Endothelial cell of umbilical vein (primary cell): Measurements from ENCODE around the gene ADORA2B. TPM values are rescaled to one million over a fixed set of nuclear protein-coding genes. Genes with fewer than 3 reads are reported as not detected.

Experiments
- BruUV-seq: library from RNA; stranded (reverse); fragments of 400-500 nt; replicated peaks from 2 replicates; lab custom pipeline; 2021; lab: Mats Ljungman, UMichigan
- CTCF ChIA-PET: fragments of 300-600, 350-600 bp; sonication (Branson Sonifier 250); formaldehyde crosslinking; loops from one replicate; lab custom pipeline; 2021; ENCODE audit warnings: antibody characterized with exemption, inconsistent platforms; lab: Charles Lee
- POLR2A ChIA-PET: fragments of 300-600, 350-600 bp; sonication (Branson Sonifier 250); formaldehyde crosslinking; loops from one replicate; lab custom pipeline; 2021; ENCODE audit warnings: antibody characterized with exemption, inconsistent platforms; lab: Charles Lee
- DNase-seq: peaks from one replicate; pipeline ENCODE4 v3.0.0-alpha.2; 2011; ENCODE audit warnings: low read depth, low spot score
- FAIRE-seq: peaks from 2 replicates; lab custom pipeline; 2011; peaks lifted over from hg19 to GRCh38; lab: Jason Lieb, UNC
- H2AFZ ChIP-seq: 2 replicates; pipeline ENCODE4 v1.6.0; 2012; ENCODE audit warnings: low read depth, low read length, control low read depth, inconsistent platforms
- H3K27ac ChIP-seq: 2 replicates; pipeline ENCODE4 v1.5.1; 2011; ENCODE audit warnings: low read depth, mild to moderate bottlenecking, control low read depth, low read length, moderate library complexity; ENCODE audit not compliant: insufficient read depth
- H3K27me3 ChIP-seq, 2 experiments: 2 replicates each; pipeline versions ENCODE4 v1.6.0 to v1.6.1; 2011; ENCODE audit warnings: low read length in 2 of 2, mixed read lengths in 1 of 2; ENCODE audit not compliant: control insufficient read depth in 2 of 2, insufficient read depth in 2 of 2
- H3K36me3 ChIP-seq, 2 experiments: 2 replicates in 1 of 2; 3 replicates in 1 of 2; pipeline ENCODE4 v1.5.1; 2011; ENCODE audit warnings: low read length in 2 of 2, mild to moderate bottlenecking in 1 of 2, moderate library complexity in 1 of 2; ENCODE audit not compliant: control insufficient read depth in 2 of 2, insufficient read depth in 2 of 2; ENCODE audit errors: extremely low read depth in 1 of 2
- H3K4me1 ChIP-seq: 3 replicates; pipeline ENCODE4 v1.5.1; 2011; ENCODE audit warnings: mild to moderate bottlenecking, low read length; ENCODE audit not compliant: control insufficient read depth, insufficient read depth; ENCODE audit errors: extremely low read depth
- H3K4me2 ChIP-seq: 2 replicates; pipeline ENCODE4 v1.6.1; 2011; ENCODE audit warnings: low read length, control low read depth, mixed read lengths; ENCODE audit not compliant: insufficient read depth
- H3K4me3 ChIP-seq, 3 experiments: fragments of 200-600 bp in 1 of 3; sonication (generic), shearing (Covaris generic) in 1 of 3; replicated peaks in 1 of 3; 2 replicates each; pipeline ENCODE4 v1.5.1; 2011 to 2016; ENCODE audit warnings: control low read depth in 3 of 3, low read length in 3 of 3, mild to moderate bottlenecking in 2 of 3, inconsistent platforms in 1 of 3, low read depth in 1 of 3, moderate library complexity in 1 of 3; ENCODE audit not compliant: insufficient read depth in 1 of 3
- H3K79me2 ChIP-seq: 2 replicates; pipeline ENCODE4 v1.6.0; 2012; ENCODE audit warnings: low read length, inconsistent platforms; ENCODE audit not compliant: control insufficient read depth, insufficient read depth
- H3K9ac ChIP-seq: replicated peaks from 2 replicates; pipeline ENCODE3; 2011; ENCODE audit warnings: low read length, control low read depth; ENCODE audit not compliant: insufficient read depth; ENCODE audit errors: extremely low read depth
- H3K9me1 ChIP-seq: replicated peaks from 3 replicates; pipeline ENCODE4 v1.6.0; 2011; ENCODE audit warnings: mild to moderate bottlenecking, low read length; ENCODE audit not compliant: control insufficient read depth, insufficient read depth; ENCODE audit errors: extremely low read depth
- H3K9me3 ChIP-seq: replicated peaks from 2 replicates; pipeline ENCODE4 v1.5.1; 2012; ENCODE audit warnings: low read length, inconsistent platforms; ENCODE audit not compliant: control insufficient read depth, insufficient read depth
- H4K20me1 ChIP-seq: replicated peaks from 2 replicates; pipeline ENCODE3; 2011; ENCODE audit warnings: mild to moderate bottlenecking, low read length; ENCODE audit not compliant: control insufficient read depth, insufficient read depth; ENCODE audit errors: extremely low read depth
- EZH2 ChIP-seq: IDR thresholded peaks from 2 replicates; pipeline ENCODE4 v1.6.1; 2012; ENCODE audit warnings: borderline replicate concordance, low read depth, mild to moderate bottlenecking, moderate library complexity, low read length, inconsistent platforms; ENCODE audit not compliant: severe bottlenecking
- FOS ChIP-seq: IDR thresholded peaks from 2 replicates; pipeline ENCODE4 v1.6.1; 2011; ENCODE audit warnings: mild to moderate bottlenecking, low read length, moderate library complexity, borderline replicate concordance; ENCODE audit not compliant: insufficient read depth
- GATA2 ChIP-seq: IDR thresholded peaks from 2 replicates; pipeline ENCODE4 v1.7.0; 2011; ENCODE audit warnings: low read depth, mild to moderate bottlenecking, moderate library complexity, mixed read lengths, low read length; ENCODE audit not compliant: insufficient read length, insufficient read depth
- JUN ChIP-seq: IDR thresholded peaks from 2 replicates; pipeline ENCODE4 v1.6.1; 2011; ENCODE audit warnings: borderline replicate concordance, low read depth; ENCODE audit not compliant: insufficient read length, insufficient read depth
- MYC ChIP-seq: IDR thresholded peaks from one replicate; pipeline ENCODE4 v1.6.1; 2011; ENCODE audit warnings: mild to moderate bottlenecking, low read depth, low read length
- POLR2A ChIP-seq: IDR thresholded peaks from 2 replicates; pipeline ENCODE4 v1.6.1; 2012; ENCODE audit warnings: low read depth, mild to moderate bottlenecking, control low read depth, low read length
- POLR2AphosphoS5 ChIP-seq: IDR thresholded peaks from 2 replicates; pipeline ENCODE4 v1.6.1; 2012; ENCODE audit warnings: low read depth, mild to moderate bottlenecking, control low read depth, low read length, moderate library complexity; ENCODE audit not compliant: insufficient read depth
- dilution Hi-C: fragments of 300-500 bp; cut with MboI; formaldehyde crosslinking; loops from one replicate; pipeline ENCODE4 v1.15.0; 2019; ENCODE audit warnings: low sequenced_read_pairs; ENCODE audit not compliant: extremely low pct_ligation_motif_present
- intact Hi-C: fragments of 100-400 bp; cut with micrococcal nuclease; formaldehyde crosslinking; loops from one replicate; pipeline ENCODE4 v1.10.0; 2022
- polyA plus RNA-seq, 4 experiments: library from polyadenylated mRNA; depleted of rRNA in 3 of 4; stranded (reverse) in 3 of 4; unstranded in 1 of 4; fragments of >200 nt; gene quantifications; 2 replicates each; pipeline versions ENCODE4 v1.2.1 to v1.2.3, GENCODE V29; 2011 to 2012; ENCODE audit warnings: missing spikeins in 1 of 4
- total RNA-seq: library from RNA; stranded (reverse); gene quantifications from 2 replicates; pipeline ENCODE4 v1.2.3, GENCODE V29; 2021
- TF ChIP-seq, protein P1 (sequence below): IDR thresholded peaks from 2 replicates; pipeline ENCODE4 v1.6.1; 2011; ENCODE audit not compliant: insufficient read depth, insufficient read length
- TF ChIP-seq, protein P2 (sequence below), 2 donors: IDR thresholded peaks; 1 replicate in 1 of 2; 2 replicates in 1 of 2; pipeline ENCODE4 v1.5.1; 2011; ENCODE audit warnings: low read length in 2 of 2, mild to moderate bottlenecking in 2 of 2, moderate library complexity in 2 of 2, control low read depth in 1 of 2, inconsistent platforms in 1 of 2, low read depth in 1 of 2; ENCODE audit not compliant: insufficient read depth in 1 of 2; ENCODE audit errors: extremely low read depth in 1 of 2

The ADORA2B gene
- total and polyA plus RNA-seq, 2 donors (not counting 3 experiments of a cell fraction or from before 2014, with no cell fraction given) = 8.8 to 9.8 TPM

DNA sequence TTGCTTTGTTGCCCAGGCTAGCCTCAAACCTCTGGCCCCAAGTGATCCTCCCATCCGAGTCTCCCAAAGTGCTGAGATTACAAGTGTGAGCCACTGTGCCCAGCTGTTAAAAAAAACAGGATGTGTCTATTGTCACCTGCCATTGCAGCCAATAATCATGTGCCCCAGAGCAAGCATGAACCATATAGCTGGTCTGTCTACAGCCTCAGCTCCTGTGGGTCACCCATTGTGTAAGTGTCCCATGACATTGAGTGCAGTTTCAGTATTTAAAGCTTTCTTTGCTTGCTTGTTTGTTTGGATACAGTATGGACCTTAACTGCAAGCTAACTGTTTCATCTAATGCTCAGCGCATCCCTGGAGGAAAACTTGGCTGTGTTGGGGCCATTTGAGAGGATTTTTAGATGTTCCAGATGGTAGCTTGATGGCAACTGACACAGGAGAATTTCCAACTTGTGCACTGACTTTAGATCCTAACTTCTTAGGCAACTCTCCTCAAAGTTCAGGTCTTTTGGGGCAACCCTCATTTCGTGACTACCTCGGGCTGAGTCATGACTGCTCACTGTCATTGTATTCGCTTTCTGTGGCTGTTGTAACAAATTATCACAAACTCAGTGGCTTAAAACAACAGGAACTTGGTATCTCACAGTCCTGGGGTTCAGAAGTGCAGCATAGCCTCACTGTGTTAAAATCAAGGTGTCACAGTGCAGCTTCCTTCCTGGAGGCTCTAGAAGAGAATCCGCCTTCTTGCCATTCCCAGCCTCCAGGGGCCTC, 30.3 kb upstream of the ADORA2B start:
- Histone ChIP-seq H3K9ac (peak overlapping the region; percentile 42), H3K79me2 (no peaks in the 10 kb centered on the region), H3K9me3 (no peaks in the 10 kb centered on the region), H3K4me2 (peak overlapping the region; percentile 37), H3K27ac (peak overlapping the region; percentile 72), H3K36me3 (no peaks in the 10 kb centered on the region), H3K4me3 (no peak overlapping the region), H2AFZ (peak overlapping the region; percentile 10), H4K20me1 (no peaks in the 10 kb centered on the region), H3K9me1 (no peaks in the 10 kb centered on the region), H3K27me3 (peaks cover 0 to 6% of the 10 kb centered on the region in 2 experiments), H3K4me1 (peaks cover 13% of the 10 kb centered on the region)
- DNase-seq (no peak), FAIRE-seq (peak; percentile 79)
- CTCF ChIA-PET = no interaction called here
- no TSS peak for BruUV-seq
- POLR2A ChIA-PET = no interaction called here
- intact Hi-C loops (loop anchor here (2.0 kb wide), 1 partner anchor 18 kb away; no protein-coding TSS in a partner anchor), dilution Hi-C loops (no loop called here)
- TF ChIP-seq POLR2AphosphoS5 = peak; percentile 38
- TF ChIP-seq, protein P1, sequence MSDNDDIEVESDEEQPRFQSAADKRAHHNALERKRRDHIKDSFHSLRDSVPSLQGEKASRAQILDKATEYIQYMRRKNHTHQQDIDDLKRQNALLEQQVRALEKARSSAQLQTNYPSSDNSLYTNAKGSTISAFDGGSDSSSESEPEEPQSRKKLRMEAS = no peak

DNA sequence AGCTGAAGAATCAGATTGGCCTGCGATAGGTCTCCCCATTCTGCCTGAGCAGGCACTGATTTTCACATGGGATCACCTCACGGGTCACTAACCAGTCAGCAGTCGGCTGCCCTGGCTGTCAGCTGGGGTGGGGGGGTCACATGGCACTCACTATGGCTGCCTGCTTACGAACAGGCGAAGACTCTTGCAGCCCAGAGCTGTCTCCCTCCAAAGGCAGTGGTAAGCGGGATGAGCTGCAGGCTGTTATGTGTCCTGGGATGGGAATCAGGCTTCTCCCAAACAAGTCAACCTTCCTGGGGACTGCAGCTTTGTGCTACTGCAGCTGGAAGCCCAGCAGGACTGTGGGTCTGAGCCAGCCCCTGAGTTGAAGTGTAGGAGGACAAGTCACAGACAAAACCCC, 29.0 kb upstream of the ADORA2B start:
- CTCF ChIA-PET = interaction anchor here (0.7 to 1.3 kb wide), 2 partner anchors 29 to 334 kb away, joined by 3 to 4 read pairs; partner anchors contain the start of gene ADORA2B
- no peak for FAIRE-seq
- POLR2A ChIA-PET = no interaction called here

More for the DNA sequence above, 29.0 kb upstream of the ADORA2B start:
- H3K79me2 ChIP-seq = no peaks in the 10 kb centered on the region
- peaks cover 0 to 6% of the 10 kb centered on the region in 2 experiments for H3K27me3 ChIP-seq
- H3K4me3 ChIP-seq = no peak overlapping the region
- H3K4me2 ChIP-seq = no peak overlapping the region
- no peak for DNase-seq
- intact Hi-C loops = loop anchor here (2.0 kb wide), 1 partner anchor 17 kb away; no protein-coding TSS in a partner anchor
- BruUV-seq = no TSS peak
- no peak overlapping the region for H3K9ac ChIP-seq
- no peaks in the 10 kb centered on the region for H3K9me3 ChIP-seq
- peaks cover 13% of the 10 kb centered on the region for H3K4me1 ChIP-seq
- no peaks in the 10 kb centered on the region for H3K9me1 ChIP-seq
- TF ChIP-seq MYC (no peak), JUN (no peak), FOS (no peak), GATA2 (no peak), POLR2A (no peak), EZH2 (no peak), POLR2AphosphoS5 (no peak)
- TF ChIP-seq, protein P1 = no peak
- TF ChIP-seq, protein P2, sequence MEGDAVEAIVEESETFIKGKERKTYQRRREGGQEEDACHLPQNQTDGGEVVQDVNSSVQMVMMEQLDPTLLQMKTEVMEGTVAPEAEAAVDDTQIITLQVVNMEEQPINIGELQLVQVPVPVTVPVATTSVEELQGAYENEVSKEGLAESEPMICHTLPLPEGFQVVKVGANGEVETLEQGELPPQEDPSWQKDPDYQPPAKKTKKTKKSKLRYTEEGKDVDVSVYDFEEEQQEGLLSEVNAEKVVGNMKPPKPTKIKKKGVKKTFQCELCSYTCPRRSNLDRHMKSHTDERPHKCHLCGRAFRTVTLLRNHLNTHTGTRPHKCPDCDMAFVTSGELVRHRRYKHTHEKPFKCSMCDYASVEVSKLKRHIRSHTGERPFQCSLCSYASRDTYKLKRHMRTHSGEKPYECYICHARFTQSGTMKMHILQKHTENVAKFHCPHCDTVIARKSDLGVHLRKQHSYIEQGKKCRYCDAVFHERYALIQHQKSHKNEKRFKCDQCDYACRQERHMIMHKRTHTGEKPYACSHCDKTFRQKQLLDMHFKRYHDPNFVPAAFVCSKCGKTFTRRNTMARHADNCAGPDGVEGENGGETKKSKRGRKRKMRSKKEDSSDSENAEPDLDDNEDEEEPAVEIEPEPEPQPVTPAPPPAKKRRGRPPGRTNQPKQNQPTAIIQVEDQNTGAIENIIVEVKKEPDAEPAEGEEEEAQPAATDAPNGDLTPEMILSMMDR (IDR thresholded peaks at IDR 0.05; ENCODE audit: extremely low read depth in 1 of 2, insufficient read depth in 1 of 2, low read depth in 1 of 2, low read length in 2 of 2) = no peak
- H2AFZ ChIP-seq = no peak overlapping the region
- no peaks in the 10 kb centered on the region for H3K36me3 ChIP-seq
- no peak overlapping the region for H3K27ac ChIP-seq
- H4K20me1 ChIP-seq = no peaks in the 10 kb centered on the region
- dilution Hi-C loops = no loop called here
